Common myeloid progenitor, CD34-positive (primary cell): ENCODE data around the gene FBXW4.

Experiments
- CTCF ChIA-PET: fragments of 350-600 bp; sonication (Branson Sonifier 250); formaldehyde crosslinking; loops from one replicate; lab custom pipeline; 2021; ENCODE audit warnings: antibody characterized with exemption; lab: Charles Lee
- POLR2A ChIA-PET: fragments of 350-600 bp; sonication (Branson Sonifier 250); formaldehyde crosslinking; loops from one replicate; lab custom pipeline; 2021; ENCODE audit warnings: antibody characterized with exemption; lab: Charles Lee
- DNase-seq, 3 donors: peaks; one replicate each; pipeline versions ENCODE4 v3.0.0 to v3.0.0-alpha.2; 2013
- H3K27ac ChIP-seq, 2 experiments: 1 replicate in 1 of 2; 2 replicates in 1 of 2; pipeline ENCODE4 v1.7.0; 2013; ENCODE audit warnings: inconsistent platforms in 2 of 2, low read length in 2 of 2, mild to moderate bottlenecking in 2 of 2, low read depth in 1 of 2, moderate library complexity in 1 of 2; ENCODE audit not compliant: severe bottlenecking in 2 of 2, insufficient read depth in 1 of 2, poor library complexity in 1 of 2
- H3K27me3 ChIP-seq, 5 experiments: replicated peaks in 2 of 5; 1 replicate in 3 of 5; 2 replicates in 2 of 5; pipeline versions ENCODE4 v1.6.1 to v1.7.0; 2013; ENCODE audit warnings: low read length in 4 of 5, mild to moderate bottlenecking in 2 of 5, moderate library complexity in 2 of 5, inconsistent platforms in 1 of 5; ENCODE audit not compliant: insufficient read depth in 5 of 5, control insufficient read depth in 4 of 5
- H3K36me3 ChIP-seq, 4 experiments: 1 replicate in 2 of 4; 2 replicates in 2 of 4; pipeline versions ENCODE4 v1.6.1 to v1.7.0; 2013; ENCODE audit warnings: low read length in 3 of 4, control low read depth in 1 of 4, mild to moderate bottlenecking in 1 of 4; ENCODE audit not compliant: control insufficient read depth in 4 of 4, insufficient read depth in 4 of 4
- H3K4me1 ChIP-seq, 4 experiments: 1 replicate in 3 of 4; 2 replicates in 1 of 4; pipeline versions ENCODE4 v1.6.1 to v1.7.1; 2013; ENCODE audit warnings: low read length in 3 of 4, mild to moderate bottlenecking in 3 of 4, control low read depth in 1 of 4, inconsistent platforms in 1 of 4, moderate library complexity in 1 of 4; ENCODE audit not compliant: control insufficient read depth in 4 of 4, insufficient read depth in 4 of 4; ENCODE audit errors: control extremely low read depth in 1 of 4
- H3K4me3 ChIP-seq, 7 experiments: 1 replicate in 4 of 7; 2 replicates in 3 of 7; pipeline versions ENCODE4 v1.5.1 to v1.7.0; 2013; ENCODE audit warnings: mild to moderate bottlenecking in 7 of 7, low read length in 6 of 7, moderate library complexity in 6 of 7, inconsistent platforms in 2 of 7, low read depth in 2 of 7, control low read depth in 1 of 7; ENCODE audit not compliant: insufficient read depth in 4 of 7, control insufficient read depth in 1 of 7; ENCODE audit errors: extremely low read depth in 1 of 7
- H3K9me3 ChIP-seq, 5 experiments: 1 replicate in 4 of 5; 2 replicates in 1 of 5; pipeline versions ENCODE4 v1.6.1 to v1.7.1; 2013; ENCODE audit warnings: low read length in 4 of 5, mild to moderate bottlenecking in 2 of 5, inconsistent platforms in 1 of 5, low read depth in 1 of 5, moderate library complexity in 1 of 5; ENCODE audit not compliant: control insufficient read depth in 4 of 5, insufficient read depth in 2 of 5; ENCODE audit errors: control extremely low read depth in 1 of 5
- WGBS: methylation state at CpG from one replicate; pipeline ENCODE4 v1.1.5; 2013; ENCODE audit not compliant: insufficient coverage; 5-methylcytosine and 5-hydroxymethylcytosine counted together

Gene FBXW4

DNA sequence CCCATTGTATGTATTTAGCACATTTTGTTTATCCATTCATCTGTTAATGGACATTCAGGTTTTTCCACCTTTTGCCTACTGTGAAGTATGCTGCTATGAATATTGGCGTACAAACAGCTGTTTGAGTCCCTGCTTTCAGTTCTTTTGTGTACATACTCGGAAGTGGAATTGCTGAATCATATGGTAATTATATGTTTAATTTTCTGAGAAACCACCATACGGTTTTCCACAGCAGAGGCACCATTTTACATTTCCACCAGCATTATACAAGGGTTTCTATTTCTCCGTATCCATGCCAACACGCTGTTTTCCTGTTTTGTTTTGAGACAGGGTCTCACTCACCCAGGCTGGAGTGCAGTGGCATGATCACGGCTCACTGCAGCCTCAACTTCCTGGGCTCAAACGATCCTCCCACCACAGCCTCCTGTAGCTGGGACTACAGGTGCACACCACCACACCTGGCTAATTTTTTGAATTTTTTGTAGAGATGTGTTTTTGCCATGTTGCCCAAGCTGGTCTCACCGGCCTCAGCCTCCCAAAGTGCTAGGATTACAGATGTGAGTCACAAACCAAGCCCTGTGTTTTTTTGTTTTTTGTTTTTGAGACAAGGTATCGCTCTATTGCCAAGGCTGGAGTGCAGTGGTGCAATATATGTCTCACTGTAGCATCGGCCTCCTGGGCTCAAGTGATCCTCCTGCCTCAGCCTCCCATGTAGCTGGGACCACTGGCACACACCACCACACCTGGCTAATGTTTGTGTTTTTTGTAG, 22.1 kb upstream of the FBXW4 start:
- Histone ChIP-seq H3K4me3 (no peak overlapping the region), H3K4me1 (no peaks in the 10 kb centered on the region), H3K36me3 (no peaks in the 10 kb centered on the region), H3K27me3 (peaks cover 0 to 11% (median 0%) of the 10 kb centered on the region in 5 experiments), H3K9me3 (no peaks in the 10 kb centered on the region), H3K27ac (no peak overlapping the region)
- ChIA-PET POLR2A (no interaction called here), CTCF (no interaction called here)
- 95% methylated on average over 7 of the region's 10 CpGs for WGBS
- peak in 2 of 3 donors; percentile 9 to 18 for DNase-seq

DNA sequence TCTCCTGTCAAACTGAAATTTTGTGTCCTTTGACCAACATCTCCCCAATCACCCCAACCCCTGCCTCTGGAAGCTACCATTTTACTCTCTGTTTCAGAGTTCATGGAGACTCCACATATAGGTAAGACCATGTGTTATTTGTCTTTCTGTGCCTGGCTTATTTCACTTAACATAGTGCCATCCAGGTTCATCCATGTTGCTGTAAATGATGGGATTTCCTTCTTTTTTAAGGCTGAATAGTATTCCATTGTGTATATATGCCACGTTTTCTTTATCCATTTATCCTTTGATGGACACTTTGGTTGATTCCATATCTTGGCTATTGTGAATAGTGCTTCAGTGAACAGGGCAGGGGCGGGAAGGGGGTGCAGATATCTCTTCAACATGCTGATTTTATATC, 18.0 kb upstream of the FBXW4 start:
- no CpG with 5 or more reads among the region's 2 CpGs for WGBS
- H3K4me1 ChIP-seq = peaks cover 0 to 5% (median 3%) of the 10 kb centered on the region in 4 experiments
- H3K9me3 ChIP-seq = no peaks in the 10 kb centered on the region
- peaks cover 0 to 5% (median 0%) of the 10 kb centered on the region in 5 experiments for H3K27me3 ChIP-seq
- no peak overlapping the region for H3K27ac ChIP-seq
- H3K4me3 ChIP-seq = no peak overlapping the region
- no peak for DNase-seq
- CTCF ChIA-PET = no interaction called here
- POLR2A ChIA-PET = no interaction called here
- no peaks in the 10 kb centered on the region for H3K36me3 ChIP-seq

DNA sequence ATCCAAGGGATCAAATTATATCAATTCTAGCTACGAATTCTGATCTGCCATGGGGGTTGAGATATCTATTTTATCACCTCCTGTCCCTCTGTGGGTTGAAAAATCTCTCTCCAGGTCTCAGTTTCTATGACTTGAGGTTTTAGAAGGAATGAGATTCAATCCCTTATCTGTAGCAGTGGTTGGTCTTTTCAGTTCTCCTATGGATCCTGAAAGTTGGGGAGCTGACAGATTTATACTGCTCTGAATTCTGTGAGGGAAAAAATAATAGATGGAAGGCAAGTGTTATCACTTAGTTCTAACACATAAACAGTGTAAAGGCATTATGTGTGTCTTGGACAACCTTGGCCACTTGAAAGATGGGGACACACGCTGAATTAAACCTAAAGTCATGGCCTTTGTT, 15.8 kb upstream of the FBXW4 start:
- 100% methylated on average over 1 of the region's 2 CpGs for WGBS
- Histone ChIP-seq H3K27me3 (peaks cover 0 to 8% (median 3%) of the 10 kb centered on the region in 5 experiments), H3K4me3 (no peak overlapping the region), H3K9me3 (no peaks in the 10 kb centered on the region), H3K27ac (no peak overlapping the region), H3K4me1 (peaks cover 0 to 5% (median 3%) of the 10 kb centered on the region in 4 experiments), H3K36me3 (no peaks in the 10 kb centered on the region)
- CTCF ChIA-PET = interaction anchor here (1.1 to 1.4 kb wide), 3 partner anchors 9 to 108 kb away, joined by 3 to 4 read pairs (median 3); no protein-coding TSS in a partner anchor
- no peak for DNase-seq
- POLR2A ChIA-PET = no interaction called here

- H3K4me1 ChIP-seq = peaks cover 0 to 5% (median 3%) of the 10 kb centered on the region in 4 experiments
- peak overlapping the region in 3 of 7 experiments; percentile 11 to 58 (median 34) for H3K4me3 ChIP-seq
- ChIA-PET CTCF (interaction anchor here (1.0 to 1.4 kb wide), 5 partner anchors 9 to 107 kb away, joined by 3 to 4 read pairs (median 4); no protein-coding TSS in a partner anchor), POLR2A (no interaction called here)
- DNase-seq = peak; percentile 26 to 67 (median 51)
- H3K9me3 ChIP-seq = no peaks in the 10 kb centered on the region
- H3K36me3 ChIP-seq = no peaks in the 10 kb centered on the region
- no peak overlapping the region for H3K27ac ChIP-seq
- 25% methylated on average over 2 of the region's 9 CpGs for WGBS
- H3K27me3 ChIP-seq = peaks cover 0 to 8% (median 3%) of the 10 kb centered on the region in 5 experiments
Observed at GRCh38 chr10:101710059-101710695, 15.2 kb upstream of the FBXW4 start.

GRCh38 chr10:101709359-101710058, 14.5 kb upstream of the FBXW4 start:
- CTCF ChIA-PET = interaction anchor here (1.0 to 1.4 kb wide), 5 partner anchors 10 to 107 kb away, joined by 3 to 4 read pairs (median 3); no protein-coding TSS in a partner anchor
- POLR2A ChIA-PET = interaction anchor here (0.6 to 1.4 kb wide), 2 partner anchors 15 to 39 kb away, joined by 4 to 7 read pairs; no protein-coding TSS in a partner anchor
- 45% methylated on average over 5 of the region's 9 CpGs for WGBS

DNA sequence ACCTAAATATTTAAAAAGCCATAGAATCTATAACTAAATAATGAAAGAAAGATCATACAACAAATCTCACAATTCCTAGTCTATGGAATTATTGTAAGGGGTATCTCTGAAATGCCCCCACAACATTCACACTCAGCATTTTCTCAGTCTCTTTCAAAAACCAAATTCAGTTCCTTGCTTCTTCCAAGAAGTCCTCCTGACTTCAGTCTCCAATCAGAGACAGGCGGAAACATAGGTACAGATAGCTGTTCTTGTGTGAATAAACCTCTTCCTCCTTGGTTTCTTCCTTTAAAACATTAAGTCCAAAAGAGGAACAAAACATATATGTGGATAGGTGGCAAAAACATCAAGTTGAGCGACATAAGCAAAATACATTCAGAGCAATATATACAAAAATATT, 13.9 kb upstream of the FBXW4 start:
- Histone ChIP-seq H3K27ac (no peak overlapping the region), H3K4me3 (no peak overlapping the region), H3K36me3 (no peaks in the 10 kb centered on the region), H3K4me1 (peaks cover 0 to 5% (median 3%) of the 10 kb centered on the region in 4 experiments), H3K9me3 (no peaks in the 10 kb centered on the region), H3K27me3 (peaks cover 0 to 8% (median 0%) of the 10 kb centered on the region in 5 experiments)
- ChIA-PET POLR2A (interaction anchor here (1.4 kb wide), 1 partner anchor 15 kb away, joined by 7 read pairs; no protein-coding TSS in a partner anchor), CTCF (interaction anchor here (1.4 kb wide), 1 partner anchor 9 kb away, joined by 3 read pairs; no protein-coding TSS in a partner anchor)
- no CpG with 5 or more reads among the region's 2 CpGs for WGBS
- DNase-seq = peak in 2 of 3 donors; percentile 27 to 31

More at GRCh38 chr10:101709359-101710058, 14.5 kb upstream of the FBXW4 start:
- Histone ChIP-seq H3K9me3 (no peaks in the 10 kb centered on the region), H3K4me1 (peaks cover 0 to 5% (median 3%) of the 10 kb centered on the region in 4 experiments), H3K36me3 (no peaks in the 10 kb centered on the region), H3K4me3 (peak overlapping the region in 3 of 7 experiments; percentile 11 to 58 (median 34)), H3K27me3 (peaks cover 0 to 8% (median 3%) of the 10 kb centered on the region in 5 experiments), H3K27ac (no peak overlapping the region)
- DNase-seq = peak in 2 of 3 donors; percentile 27 to 36
